Neural cell (in vitro differentiated cells): ENCODE data around the gene DCTN4. TPM values are rescaled to one million over a fixed set of nuclear protein-coding genes. Genes with fewer than 3 reads are reported as not detected.

Experiments
- H2AFZ ChIP-seq: fragments of 200-600, 300-800 bp; sonication (generic), shearing (Covaris generic); 2 replicates; pipeline ENCODE4 v1.6.0; 2014; ENCODE audit warnings: low read depth, mild to moderate bottlenecking, antibody characterized with exemption, low read length, moderate library complexity
- H3F3A ChIP-seq: fragments of 200-600 bp; shearing (Covaris generic); 2 replicates; pipeline ENCODE4 v1.6.1; 2016; ENCODE audit warnings: mild to moderate bottlenecking, moderate library complexity, mixed read lengths, antibody characterized with exemption, low read length; ENCODE audit not compliant: insufficient read depth, poor library complexity, severe bottlenecking
- H3K27ac ChIP-seq: fragments of 200-600, 300-800 bp; sonication (generic), shearing (Covaris generic); 2 replicates; pipeline ENCODE4 v1.5.1; 2014; ENCODE audit warnings: mild to moderate bottlenecking, low read length, moderate library complexity
- H3K27me3 ChIP-seq: fragments of 300-800, 200-600 bp; sonication (generic), shearing (Covaris generic); 2 replicates; pipeline ENCODE4 v1.6.0; 2014; ENCODE audit warnings: mild to moderate bottlenecking, low read depth, low read length, moderate library complexity; ENCODE audit not compliant: insufficient read depth
- H3K36me3 ChIP-seq: fragments of 300-800, 200-600 bp; sonication (generic), shearing (Covaris generic); 2 replicates; pipeline ENCODE4 v1.5.1; 2014; ENCODE audit warnings: mild to moderate bottlenecking, antibody characterized with exemption, low read length, moderate library complexity; ENCODE audit not compliant: insufficient read depth
- H3K4me2 ChIP-seq: fragments of 300-800, 200-600 bp; sonication (generic), shearing (Covaris generic); 2 replicates; pipeline ENCODE4 v1.6.0; 2014; ENCODE audit warnings: mild to moderate bottlenecking, low read length
- H3K4me3 ChIP-seq: fragments of 300-800, 200-600 bp; sonication (generic), shearing (Covaris generic); 2 replicates; pipeline ENCODE4 v1.5.1; 2014; ENCODE audit warnings: mild to moderate bottlenecking, low read length, moderate library complexity
- H3K79me2 ChIP-seq: fragments of 200-600 bp; shearing (Covaris generic); replicated peaks from 2 replicates; pipeline ENCODE4 v1.6.0; 2014; ENCODE audit warnings: mild to moderate bottlenecking, low read length, moderate library complexity; ENCODE audit not compliant: insufficient read depth
- H3K9ac ChIP-seq: fragments of 300-800, 200-600 bp; sonication (generic), shearing (Covaris generic); 2 replicates; pipeline ENCODE4 v1.6.1; 2016; ENCODE audit warnings: mild to moderate bottlenecking, low read length, mixed read lengths
- H3K9me2 ChIP-seq: fragments of 200-600 bp; shearing (Covaris generic); 2 replicates; pipeline ENCODE4 v1.6.1; 2016; ENCODE audit warnings: mild to moderate bottlenecking, low read length, mixed read lengths; ENCODE audit not compliant: insufficient read depth
- H3K9me3 ChIP-seq: fragments of 200-600, 300-800 bp; sonication (generic), shearing (Covaris generic); 2 replicates; pipeline ENCODE4 v1.6.1; 2016; ENCODE audit warnings: mild to moderate bottlenecking, mixed run types, low read length, moderate library complexity, mixed read lengths
- H4K20me1 ChIP-seq: fragments of 200-600 bp; shearing (Covaris generic); 2 replicates; pipeline ENCODE4 v1.6.1; 2016; ENCODE audit warnings: mild to moderate bottlenecking, mixed run types; ENCODE audit not compliant: insufficient read depth
- EP300 ChIP-seq: fragments of 450-650 bp; conservative IDR thresholded peaks from 2 replicates; pipeline ENCODE4 v1.6.1; 2014; ENCODE audit warnings: antibody characterized with exemption, mild to moderate bottlenecking, moderate library complexity; ENCODE audit not compliant: poor library complexity, severe bottlenecking
- EZH2 ChIP-seq: fragments of 200-600, 300-800 bp; shearing (Covaris generic), sonication (generic); IDR thresholded peaks from 2 replicates; pipeline ENCODE4 v1.6.1; 2014; ENCODE audit warnings: antibody characterized with exemption, low read length, borderline replicate concordance, mild to moderate bottlenecking; ENCODE audit not compliant: insufficient read depth, poor library complexity, severe bottlenecking
- MXI1 ChIP-seq: fragments of 450-650 bp; conservative IDR thresholded peaks from 2 replicates; pipeline ENCODE4 v1.6.1; 2014; ENCODE audit warnings: antibody characterized with exemption, mild to moderate bottlenecking; ENCODE audit not compliant: poor library complexity, severe bottlenecking
- POLR2AphosphoS5 ChIP-seq: IDR thresholded peaks from 2 replicates; pipeline ENCODE4 v1.6.1; 2012
- RAD21 ChIP-seq: fragments of 450-650 bp; conservative IDR thresholded peaks from 2 replicates; pipeline ENCODE4 v1.6.1; 2014; ENCODE audit warnings: antibody characterized with exemption, mild to moderate bottlenecking, moderate library complexity
- SMC3 ChIP-seq: fragments of 450-650 bp; conservative IDR thresholded peaks from 2 replicates; pipeline ENCODE4 v1.6.1; 2014; ENCODE audit warnings: antibody characterized with exemption, mild to moderate bottlenecking, moderate library complexity; ENCODE audit not compliant: poor library complexity
- TAF1 ChIP-seq: IDR thresholded peaks from 2 replicates; pipeline ENCODE4 v1.6.1; 2012; ENCODE audit warnings: low read depth
- polyA plus RNA-seq: library from polyadenylated mRNA; depleted of rRNA; stranded (reverse); fragments of >200 nt; gene quantifications from 2 replicates; pipeline ENCODE4 v1.2.3, GENCODE V29; 2014
- TF ChIP-seq, protein P1 (sequence below): IDR thresholded peaks from 2 replicates; pipeline ENCODE4 v1.6.1; 2012; ENCODE audit warnings: borderline replicate concordance
- TF ChIP-seq, protein P2 (sequence below): fragments of 450-650 bp; IDR thresholded peaks from 2 replicates; pipeline ENCODE4 v1.5.1; 2014; ENCODE audit warnings: antibody characterized with exemption, mild to moderate bottlenecking, moderate library complexity; ENCODE audit not compliant: poor library complexity, severe bottlenecking

Gene DCTN4
- polyA plus RNA-seq, 1 donor from 2014 or later: 117 TPM

DNA sequence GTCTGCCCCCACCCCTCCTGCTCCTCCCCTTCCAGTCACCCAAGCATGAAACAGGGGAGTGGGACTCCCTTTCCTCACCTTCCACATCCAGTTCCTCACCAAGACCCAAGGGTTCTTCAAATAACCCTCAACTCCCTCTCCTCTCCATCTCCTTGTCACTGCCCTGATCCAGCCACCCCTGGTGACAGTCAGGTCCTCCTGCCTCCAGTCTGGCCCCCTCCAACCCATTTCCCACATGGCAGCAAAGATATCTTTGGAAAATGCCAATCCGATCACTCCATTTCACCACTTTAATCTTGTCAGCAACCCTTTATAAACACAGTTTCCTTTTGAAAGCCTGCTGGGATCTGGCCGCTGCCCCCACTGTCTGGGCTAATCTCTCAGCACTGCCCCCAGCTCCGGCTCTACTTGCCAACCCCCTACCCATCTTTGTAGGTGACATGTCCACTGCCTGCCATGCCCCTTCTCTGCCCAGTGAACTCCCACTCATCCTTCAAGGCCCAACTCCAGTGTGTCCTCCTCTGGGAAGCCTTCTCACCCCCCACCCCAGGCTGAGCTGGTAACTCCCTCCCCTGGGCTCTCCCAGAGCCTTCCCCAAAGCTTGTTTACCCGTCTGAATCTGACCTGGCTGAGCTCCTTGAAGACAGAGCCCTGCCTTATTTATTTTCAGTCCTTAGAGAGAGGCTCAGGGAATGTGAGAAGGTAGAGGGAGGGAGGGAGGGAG is 98.5 kb downstream of the DCTN4 start:
- no peak overlapping the region for H3K27ac ChIP-seq
- no peaks in the 10 kb centered on the region for H3F3A ChIP-seq
- no peaks in the 10 kb centered on the region for H3K27me3 ChIP-seq
- H3K36me3 ChIP-seq: no peaks in the 10 kb centered on the region
- H4K20me1 ChIP-seq: no peaks in the 10 kb centered on the region
- H3K9me3 ChIP-seq: no peaks in the 10 kb centered on the region
- no peak overlapping the region for H3K9ac ChIP-seq
- no peaks in the 10 kb centered on the region for H3K9me2 ChIP-seq
- H3K79me2 ChIP-seq: no peaks in the 10 kb centered on the region
- no peak overlapping the region for H3K4me2 ChIP-seq
- no peak overlapping the region for H3K4me3 ChIP-seq
- TF ChIP-seq SMC3: no peak
- TF ChIP-seq TAF1: no peak
- no peak for TF ChIP-seq EP300
- no peak overlapping the region for H2AFZ ChIP-seq

DNA sequence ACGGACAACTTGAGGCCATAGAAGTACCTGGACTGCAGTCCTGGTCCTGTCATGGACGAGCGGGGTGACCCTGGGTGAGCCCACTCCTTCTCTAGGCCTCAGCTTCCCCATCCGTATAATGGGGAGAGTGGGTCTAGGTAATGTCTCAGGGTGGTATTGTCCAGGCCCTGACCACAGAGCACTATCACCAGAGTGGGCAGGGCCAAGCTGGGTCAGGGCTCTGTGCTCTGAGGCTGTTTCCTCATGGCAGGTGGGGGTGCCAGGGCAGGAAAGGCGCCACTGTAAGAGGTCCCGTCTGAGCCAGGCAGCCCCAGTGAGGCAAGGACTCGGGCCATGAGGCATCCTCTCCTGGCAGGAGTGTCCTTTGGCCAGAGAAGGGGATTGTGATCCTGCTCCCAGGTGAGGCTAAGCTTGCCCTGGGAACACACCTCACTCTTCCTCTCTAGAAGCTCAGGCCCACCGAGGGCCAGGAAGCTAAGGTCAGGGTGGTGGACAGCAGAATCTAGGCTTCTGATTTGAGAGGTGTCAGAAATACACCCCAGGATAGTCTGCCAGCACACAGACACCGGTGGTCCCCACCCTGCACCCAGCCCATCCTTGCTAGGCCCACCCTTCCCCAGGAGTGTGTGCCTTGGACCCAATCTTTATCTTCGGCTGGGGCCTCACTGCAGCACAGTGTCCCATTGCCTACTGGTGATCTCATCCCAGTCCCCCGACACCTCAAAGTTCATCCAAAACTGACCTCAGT is 99.3 kb downstream of the DCTN4 start:
- H2AFZ ChIP-seq: no peak overlapping the region

More for the DNA sequence above, 99.3 kb downstream of the DCTN4 start:
- TF ChIP-seq EZH2 (no peak), POLR2AphosphoS5 (no peak), MXI1 (no peak), RAD21 (no peak), EP300 (no peak), SMC3 (no peak), TAF1 (no peak)
- TF ChIP-seq, protein P1, sequence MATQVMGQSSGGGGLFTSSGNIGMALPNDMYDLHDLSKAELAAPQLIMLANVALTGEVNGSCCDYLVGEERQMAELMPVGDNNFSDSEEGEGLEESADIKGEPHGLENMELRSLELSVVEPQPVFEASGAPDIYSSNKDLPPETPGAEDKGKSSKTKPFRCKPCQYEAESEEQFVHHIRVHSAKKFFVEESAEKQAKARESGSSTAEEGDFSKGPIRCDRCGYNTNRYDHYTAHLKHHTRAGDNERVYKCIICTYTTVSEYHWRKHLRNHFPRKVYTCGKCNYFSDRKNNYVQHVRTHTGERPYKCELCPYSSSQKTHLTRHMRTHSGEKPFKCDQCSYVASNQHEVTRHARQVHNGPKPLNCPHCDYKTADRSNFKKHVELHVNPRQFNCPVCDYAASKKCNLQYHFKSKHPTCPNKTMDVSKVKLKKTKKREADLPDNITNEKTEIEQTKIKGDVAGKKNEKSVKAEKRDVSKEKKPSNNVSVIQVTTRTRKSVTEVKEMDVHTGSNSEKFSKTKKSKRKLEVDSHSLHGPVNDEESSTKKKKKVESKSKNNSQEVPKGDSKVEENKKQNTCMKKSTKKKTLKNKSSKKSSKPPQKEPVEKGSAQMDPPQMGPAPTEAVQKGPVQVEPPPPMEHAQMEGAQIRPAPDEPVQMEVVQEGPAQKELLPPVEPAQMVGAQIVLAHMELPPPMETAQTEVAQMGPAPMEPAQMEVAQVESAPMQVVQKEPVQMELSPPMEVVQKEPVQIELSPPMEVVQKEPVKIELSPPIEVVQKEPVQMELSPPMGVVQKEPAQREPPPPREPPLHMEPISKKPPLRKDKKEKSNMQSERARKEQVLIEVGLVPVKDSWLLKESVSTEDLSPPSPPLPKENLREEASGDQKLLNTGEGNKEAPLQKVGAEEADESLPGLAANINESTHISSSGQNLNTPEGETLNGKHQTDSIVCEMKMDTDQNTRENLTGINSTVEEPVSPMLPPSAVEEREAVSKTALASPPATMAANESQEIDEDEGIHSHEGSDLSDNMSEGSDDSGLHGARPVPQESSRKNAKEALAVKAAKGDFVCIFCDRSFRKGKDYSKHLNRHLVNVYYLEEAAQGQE: no peak
- TF ChIP-seq, protein P2, sequence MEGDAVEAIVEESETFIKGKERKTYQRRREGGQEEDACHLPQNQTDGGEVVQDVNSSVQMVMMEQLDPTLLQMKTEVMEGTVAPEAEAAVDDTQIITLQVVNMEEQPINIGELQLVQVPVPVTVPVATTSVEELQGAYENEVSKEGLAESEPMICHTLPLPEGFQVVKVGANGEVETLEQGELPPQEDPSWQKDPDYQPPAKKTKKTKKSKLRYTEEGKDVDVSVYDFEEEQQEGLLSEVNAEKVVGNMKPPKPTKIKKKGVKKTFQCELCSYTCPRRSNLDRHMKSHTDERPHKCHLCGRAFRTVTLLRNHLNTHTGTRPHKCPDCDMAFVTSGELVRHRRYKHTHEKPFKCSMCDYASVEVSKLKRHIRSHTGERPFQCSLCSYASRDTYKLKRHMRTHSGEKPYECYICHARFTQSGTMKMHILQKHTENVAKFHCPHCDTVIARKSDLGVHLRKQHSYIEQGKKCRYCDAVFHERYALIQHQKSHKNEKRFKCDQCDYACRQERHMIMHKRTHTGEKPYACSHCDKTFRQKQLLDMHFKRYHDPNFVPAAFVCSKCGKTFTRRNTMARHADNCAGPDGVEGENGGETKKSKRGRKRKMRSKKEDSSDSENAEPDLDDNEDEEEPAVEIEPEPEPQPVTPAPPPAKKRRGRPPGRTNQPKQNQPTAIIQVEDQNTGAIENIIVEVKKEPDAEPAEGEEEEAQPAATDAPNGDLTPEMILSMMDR: no peak
- no peaks in the 10 kb centered on the region for H3K27me3 ChIP-seq
- no peaks in the 10 kb centered on the region for H3K36me3 ChIP-seq
- no peaks in the 10 kb centered on the region for H4K20me1 ChIP-seq
- no peaks in the 10 kb centered on the region for H3K9me2 ChIP-seq
- H3F3A ChIP-seq: no peaks in the 10 kb centered on the region
- no peak overlapping the region for H3K9ac ChIP-seq
- H3K4me3 ChIP-seq: no peak overlapping the region
- H3K9me3 ChIP-seq: no peaks in the 10 kb centered on the region
- no peak overlapping the region for H3K4me2 ChIP-seq
- H3K27ac ChIP-seq: no peak overlapping the region
- no peaks in the 10 kb centered on the region for H3K79me2 ChIP-seq
